Adipocyte (in vitro differentiated cells): Measurements from ENCODE around the gene RNU1-3.
"Not testable (repeated sequence)": the region's sequence is repeated elsewhere in the genome, so short reads cannot be mapped to it uniquely, and the experiment has no call there.

Source experiments
- DNase-seq: peaks from one replicate; pipeline ENCODE4 v3.0.0-alpha.2; 2015; ENCODE audit warnings: low read depth
- H3K27me3 ChIP-seq: replicated peaks from 2 replicates; pipeline ENCODE4 v1.7.0; 2013; ENCODE audit warnings: mild to moderate bottlenecking, low read length, moderate library complexity; ENCODE audit not compliant: control insufficient read depth, insufficient read depth
- H3K36me3 ChIP-seq: 2 replicates; pipeline ENCODE4 v1.7.0; 2013; ENCODE audit warnings: low read length, mild to moderate bottlenecking, moderate library complexity; ENCODE audit not compliant: control insufficient read depth, insufficient read depth, severe bottlenecking
- H3K4me1 ChIP-seq: 2 replicates; pipeline ENCODE4 v1.7.0; 2013; ENCODE audit warnings: mild to moderate bottlenecking, low read length, moderate library complexity; ENCODE audit not compliant: control insufficient read depth, insufficient read depth
- H3K4me3 ChIP-seq: 2 replicates; pipeline ENCODE4 v1.7.0; 2013; ENCODE audit warnings: mild to moderate bottlenecking, low read length, moderate library complexity
- H3K9ac ChIP-seq: 2 replicates; pipeline ENCODE4 v1.7.0; 2013; ENCODE audit warnings: mild to moderate bottlenecking, low read length, moderate library complexity
- H3K9me3 ChIP-seq: 2 replicates; pipeline ENCODE4 v1.7.0; 2013; ENCODE audit warnings: mild to moderate bottlenecking, low read length, moderate library complexity; ENCODE audit not compliant: control insufficient read depth

The RNU1-3 gene

GRCh38 chr1:16676661-16677523, 10.1 kb upstream of the RNU1-3 start:
- not testable (repeated sequence) for H3K9me3 ChIP-seq, H3K4me1 ChIP-seq, H3K4me3 ChIP-seq, H3K9ac ChIP-seq, H3K36me3 ChIP-seq, DNase-seq
- H3K27me3 ChIP-seq, result peaks cover 16% of the 10 kb centered on the region

GRCh38 chr1:16675118-16675510, 8.4 kb upstream of the RNU1-3 start:
- not testable (repeated sequence) for H3K4me3 ChIP-seq, DNase-seq, H3K9ac ChIP-seq, H3K36me3 ChIP-seq, H3K9me3 ChIP-seq, H3K4me1 ChIP-seq
- peaks cover 16% of the 10 kb centered on the region for H3K27me3 ChIP-seq

GRCh38 chr1:16673976-16674375, 7.2 kb upstream of the RNU1-3 start:
- H3K9ac ChIP-seq, H3K27me3 ChIP-seq, H3K4me1 ChIP-seq, H3K36me3 ChIP-seq, H3K4me3 ChIP-seq, DNase-seq, H3K9me3 ChIP-seq: not testable (repeated sequence)

GRCh38 chr1:16665836-16666235, 912 bp downstream of the RNU1-3 start:
- H3K9me3 ChIP-seq, H3K9ac ChIP-seq, DNase-seq, H3K36me3 ChIP-seq, H3K27me3 ChIP-seq, H3K4me3 ChIP-seq, H3K4me1 ChIP-seq: not testable (repeated sequence)

- H3K4me3 ChIP-seq, H3K9ac ChIP-seq, DNase-seq, H3K27me3 ChIP-seq, H3K9me3 ChIP-seq, H3K4me1 ChIP-seq, H3K36me3 ChIP-seq: not testable (repeated sequence)
These were observed 8.5 kb downstream of the RNU1-3 start for GRCh38 chr1:16658234-16658633.

GRCh38 chr1:16656981-16657683, 9.6 kb downstream of the RNU1-3 start:
- not testable (repeated sequence) for H3K4me1 ChIP-seq, H3K4me3 ChIP-seq, H3K9ac ChIP-seq, H3K36me3 ChIP-seq, H3K27me3 ChIP-seq, DNase-seq, H3K9me3 ChIP-seq

GRCh38 chr1:16656574-16656973, 10.2 kb downstream of the RNU1-3 start:
- H3K4me3 ChIP-seq, H3K27me3 ChIP-seq, DNase-seq, H3K36me3 ChIP-seq, H3K9me3 ChIP-seq, H3K4me1 ChIP-seq, H3K9ac ChIP-seq: not testable (repeated sequence)

GRCh38 chr1:16651560-16651959, 15.2 kb downstream of the RNU1-3 start:
- DNase-seq, H3K4me3 ChIP-seq, H3K4me1 ChIP-seq, H3K9ac ChIP-seq, H3K27me3 ChIP-seq, H3K36me3 ChIP-seq, H3K9me3 ChIP-seq: not testable (repeated sequence)

- H3K27me3 ChIP-seq, H3K4me3 ChIP-seq, DNase-seq, H3K36me3 ChIP-seq, H3K9ac ChIP-seq, H3K4me1 ChIP-seq, H3K9me3 ChIP-seq: not testable (repeated sequence)
These were observed 16.8 kb downstream of the RNU1-3 start for GRCh38 chr1:16649960-16650359.

- not testable (repeated sequence) for DNase-seq, H3K4me3 ChIP-seq, H3K9me3 ChIP-seq, H3K4me1 ChIP-seq, H3K27me3 ChIP-seq, H3K9ac ChIP-seq, H3K36me3 ChIP-seq
These were observed 17.4 kb downstream of the RNU1-3 start for GRCh38 chr1:16649390-16649789.

- not testable (repeated sequence) for H3K27me3 ChIP-seq, H3K4me3 ChIP-seq, H3K9me3 ChIP-seq, DNase-seq, H3K36me3 ChIP-seq, H3K9ac ChIP-seq
- peaks cover 12% of the 10 kb centered on the region for H3K4me1 ChIP-seq
These were observed 18.0 kb downstream of the RNU1-3 start for GRCh38 chr1:16648756-16649155.
